HCT116 (cell line): Measurements from ENCODE around the gene PAPPA2. TPM values are rescaled to one million over a fixed set of nuclear protein-coding genes. Genes with fewer than 3 reads are reported as not detected.
A peak's percentile ranks its signal among the peaks of the same experiment; 100 is the strongest.

Experiments
- ATAC-seq: fragments of 200-7000 bp; cut with Tn5 transposase; 2 replicates; pipeline ENCODE4 v1.9.1; 2020; ENCODE audit warnings: mild to moderate bottlenecking, moderate library complexity
- BruUV-seq: library from RNA; stranded (reverse); fragments of 400-500 nt; replicated peaks from 2 replicates; lab custom pipeline; 2021; lab: Mats Ljungman, UMichigan
- CTCF ChIA-PET: fragments of 300-600 bp; sonication (Branson Sonifier 250); formaldehyde crosslinking; loops from one replicate; lab custom pipeline; 2021; ENCODE audit warnings: antibody characterized with exemption; lab: Charles Lee
- POLR2A ChIA-PET: fragments of 300-600, 350-600 bp; sonication (Branson Sonifier 250); formaldehyde crosslinking; loops from one replicate; lab custom pipeline; 2021; ENCODE audit warnings: antibody characterized with exemption; lab: Charles Lee
- RAD21 ChIA-PET, 2 experiments: fragments of 300-600 bp; sonication (Branson Sonifier 250); formaldehyde crosslinking; loops; one replicate each; lab custom pipeline; 2023; ENCODE audit warnings: low total read pairs in 2 of 2; ENCODE audit not compliant: uncharacterized antibody in 2 of 2, unreplicated experiment in 2 of 2, low non-redundant PET in 1 of 2; lab: Charles Lee
- DNase-seq: peaks from one replicate; pipeline ENCODE4 v3.0.0-alpha.2; 2010; ENCODE audit warnings: low read depth, low spot score
- H2AFZ ChIP-seq: fragments of 200-600 bp; shearing (Covaris generic), sonication (generic); 2 replicates; pipeline ENCODE4 v1.6.1; 2017; ENCODE audit warnings: low read depth, mixed run types, mixed read lengths, antibody characterized with exemption, low read length; ENCODE audit not compliant: poor library complexity, severe bottlenecking
- H3K27ac ChIP-seq: 2 replicates; pipeline ENCODE4 v1.5.1; 2012; ENCODE audit warnings: low read depth, low read length
- H3K27me3 ChIP-seq: fragments of 200-600 bp; sonication (generic); 2 replicates; pipeline ENCODE4 v1.6.1; 2016; ENCODE audit warnings: mixed run types, low read length, mixed read lengths; ENCODE audit not compliant: insufficient read depth
- H3K36me3 ChIP-seq, 2 experiments: fragments of 200-500 bp in 1 of 2; fragments of 200-600 bp in 1 of 2; sonication (Bioruptor generic) in 1 of 2; sonication (generic) in 1 of 2; 2 replicates each; pipeline versions ENCODE4 v1.5.1 to v1.6.1; 2014 to 2016; ENCODE audit warnings: low read length in 2 of 2, inconsistent platforms in 1 of 2, mixed read lengths in 1 of 2, mixed run types in 1 of 2; ENCODE audit not compliant: insufficient read depth in 2 of 2, control insufficient read depth in 1 of 2
- H3K4me1 ChIP-seq, 2 experiments: fragments of 200-600 bp in 1 of 2; sonication (generic) in 1 of 2; 2 replicates each; pipeline versions ENCODE4 v1.5.1 to v1.6.1; 2012 to 2017; ENCODE audit warnings: low read length in 2 of 2, inconsistent platforms in 1 of 2, mild to moderate bottlenecking in 1 of 2, mixed read lengths in 1 of 2, mixed run types in 1 of 2, moderate library complexity in 1 of 2; ENCODE audit not compliant: insufficient read depth in 2 of 2, control insufficient read depth in 1 of 2
- H3K4me2 ChIP-seq: fragments of 200-600 bp; sonication (generic); 2 replicates; pipeline ENCODE4 v1.6.1; 2017; ENCODE audit warnings: mixed run types, low read length, mixed read lengths
- H3K4me3 ChIP-seq, 2 experiments: fragments of 200-600 bp in 1 of 2; sonication (generic) in 1 of 2; replicated peaks in 1 of 2; 2 replicates each; pipeline ENCODE4 v1.5.1; 2011 to 2016; ENCODE audit warnings: low read length in 2 of 2, control low read depth in 1 of 2, low read depth in 1 of 2, mild to moderate bottlenecking in 1 of 2, mixed read lengths in 1 of 2, mixed run types in 1 of 2
- H3K79me2 ChIP-seq: fragments of 200-600 bp; sonication (generic); 2 replicates; pipeline ENCODE4 v1.6.1; 2017; ENCODE audit warnings: mild to moderate bottlenecking, mixed run types, low read length, moderate library complexity, mixed read lengths; ENCODE audit not compliant: insufficient read depth
- H3K9ac ChIP-seq: fragments of 200-600 bp; sonication (generic); 2 replicates; pipeline ENCODE4 v1.6.1; 2016; ENCODE audit warnings: low read length, mixed read lengths
- H3K9me2 ChIP-seq: fragments of 200-600 bp; sonication (generic), shearing (Covaris generic); 2 replicates; pipeline ENCODE4 v1.6.1; 2017; ENCODE audit warnings: mixed run types, mild to moderate bottlenecking, moderate library complexity; ENCODE audit not compliant: insufficient read depth
- H3K9me3 ChIP-seq, 2 experiments: fragments of 200-500 bp in 1 of 2; fragments of 200-600 bp in 1 of 2; sonication (Bioruptor generic) in 1 of 2; sonication (generic) in 1 of 2; 2 replicates each; pipeline ENCODE4 v1.6.1; 2014 to 2017; ENCODE audit warnings: low read length in 2 of 2, mixed read lengths in 2 of 2, inconsistent platforms in 1 of 2, low read depth in 1 of 2, mild to moderate bottlenecking in 1 of 2, mixed run types in 1 of 2, moderate library complexity in 1 of 2; ENCODE audit not compliant: control insufficient read depth in 1 of 2, insufficient read depth in 1 of 2
- H4K20me1 ChIP-seq: fragments of 200-600 bp; sonication (generic), shearing (Covaris generic); 2 replicates; pipeline ENCODE4 v1.6.1; 2017; ENCODE audit warnings: mixed run types, mild to moderate bottlenecking, moderate library complexity; ENCODE audit not compliant: insufficient read depth
- CTCF ChIP-seq, 3 experiments: fragments of 200-600 bp in 1 of 3; sonication (generic) in 1 of 3; IDR thresholded peaks in 2 of 3; conservative IDR thresholded peaks in 1 of 3; 2 replicates each; pipeline ENCODE4 v1.5.1; 2012 to 2017; ENCODE audit warnings: low read depth in 2 of 3, low read length in 2 of 3, antibody characterized with exemption in 1 of 3, borderline replicate concordance in 1 of 3, control low read depth in 1 of 3, mild to moderate bottlenecking in 1 of 3, mixed read lengths in 1 of 3, mixed run types in 1 of 3, moderate library complexity in 1 of 3; ENCODE audit not compliant: insufficient read depth in 1 of 3
- RAD21 ChIP-seq: IDR thresholded peaks from 2 replicates; pipeline ENCODE4 v1.6.1; 2012; ENCODE audit warnings: low read depth, mild to moderate bottlenecking
- ZBTB33 ChIP-seq: IDR thresholded peaks from 2 replicates; pipeline ENCODE4 v1.6.1; 2011; ENCODE audit warnings: mild to moderate bottlenecking, low read length, moderate library complexity; ENCODE audit not compliant: insufficient replicate concordance; ENCODE audit errors: extremely low read depth
- intact Hi-C: fragments of 100-400 bp; cut with micrococcal nuclease; formaldehyde crosslinking; loops from 2 replicates; pipeline ENCODE4 v1.10.0; 2022
- total RNA-seq: library from RNA; stranded (reverse); gene quantifications from one replicate; pipeline ENCODE4 v1.2.1, GENCODE V29; 2021; ENCODE audit not compliant: unreplicated experiment
- TF ChIP-seq, protein P1 (sequence below): IDR thresholded peaks from 2 replicates; pipeline ENCODE4 v1.6.1; 2012

The PAPPA2 gene
- total RNA-seq, 1 experiment from 2014 or later: not detected

DNA sequence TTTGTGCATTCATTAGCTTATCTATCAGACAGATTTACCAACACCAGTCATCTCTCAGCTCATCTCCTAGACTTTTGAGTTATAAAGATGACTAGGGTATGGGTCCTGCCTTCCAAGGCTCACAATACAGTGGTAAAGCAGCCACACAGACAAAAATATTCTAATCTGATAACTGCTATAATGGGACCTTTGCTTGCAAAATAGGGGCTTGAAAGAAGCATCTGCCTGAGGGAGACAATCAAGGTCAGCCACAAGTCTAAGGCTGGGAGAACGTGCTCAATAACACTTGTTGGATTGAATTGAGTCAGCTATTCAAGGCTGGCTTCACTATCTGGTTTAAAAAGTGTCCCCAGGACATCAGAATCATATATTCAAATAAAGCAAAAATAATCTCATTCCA is 1.4 kb upstream of the PAPPA2 start (continued):
- TF ChIP-seq, protein P1, sequence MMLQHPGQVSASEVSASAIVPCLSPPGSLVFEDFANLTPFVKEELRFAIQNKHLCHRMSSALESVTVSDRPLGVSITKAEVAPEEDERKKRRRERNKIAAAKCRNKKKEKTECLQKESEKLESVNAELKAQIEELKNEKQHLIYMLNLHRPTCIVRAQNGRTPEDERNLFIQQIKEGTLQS: no peak

GRCh38 chr1:176466514-176466913 is 3.5 kb downstream of the PAPPA2 start:
- peak; percentile 86 for ATAC-seq
- RAD21 ChIA-PET: no interaction called here
- TF ChIP-seq CTCF (IDR thresholded peaks at IDR 0.05 in 2 of 3, conservative IDR thresholded peaks at IDR 0.05 in 1 of 3; ENCODE audit: borderline replicate concordance in 1 of 3, insufficient read depth in 1 of 3, low read depth in 2 of 3, low read length in 2 of 3): peak; percentile 31 to 68 (median 60); a peak in 4 of 6 replicates
- TF ChIP-seq RAD21: peak; percentile 63
- no peak for TF ChIP-seq ZBTB33
- TF ChIP-seq, all 23 proteins: peak for 2
- Histone ChIP-seq H3K9me2 (no peaks in the 10 kb centered on the region), H3K4me1 (no peaks in the 10 kb centered on the region), H3K79me2 (no peaks in the 10 kb centered on the region), H2AFZ (no peak overlapping the region), H3K9me3 (no peaks in the 10 kb centered on the region), H4K20me1 (no peaks in the 10 kb centered on the region), H3K27ac (no peak overlapping the region), H3K36me3 (no peaks in the 10 kb centered on the region), H3K9ac (no peak overlapping the region), H3K27me3 (peaks cover 39% of the 10 kb centered on the region), H3K4me3 (no peak overlapping the region), H3K4me2 (no peak overlapping the region)
- intact Hi-C loops: loop anchor here (1.0 to 5.0 kb wide), 2 partner anchors 91 to 1314 kb away; no protein-coding TSS in a partner anchor
- no peak for DNase-seq
- BruUV-seq: no TSS peak
- ChIA-PET POLR2A (no interaction called here), CTCF (no interaction called here)
